Measurements from ENCODE around the gene WBP2.

DNA sequence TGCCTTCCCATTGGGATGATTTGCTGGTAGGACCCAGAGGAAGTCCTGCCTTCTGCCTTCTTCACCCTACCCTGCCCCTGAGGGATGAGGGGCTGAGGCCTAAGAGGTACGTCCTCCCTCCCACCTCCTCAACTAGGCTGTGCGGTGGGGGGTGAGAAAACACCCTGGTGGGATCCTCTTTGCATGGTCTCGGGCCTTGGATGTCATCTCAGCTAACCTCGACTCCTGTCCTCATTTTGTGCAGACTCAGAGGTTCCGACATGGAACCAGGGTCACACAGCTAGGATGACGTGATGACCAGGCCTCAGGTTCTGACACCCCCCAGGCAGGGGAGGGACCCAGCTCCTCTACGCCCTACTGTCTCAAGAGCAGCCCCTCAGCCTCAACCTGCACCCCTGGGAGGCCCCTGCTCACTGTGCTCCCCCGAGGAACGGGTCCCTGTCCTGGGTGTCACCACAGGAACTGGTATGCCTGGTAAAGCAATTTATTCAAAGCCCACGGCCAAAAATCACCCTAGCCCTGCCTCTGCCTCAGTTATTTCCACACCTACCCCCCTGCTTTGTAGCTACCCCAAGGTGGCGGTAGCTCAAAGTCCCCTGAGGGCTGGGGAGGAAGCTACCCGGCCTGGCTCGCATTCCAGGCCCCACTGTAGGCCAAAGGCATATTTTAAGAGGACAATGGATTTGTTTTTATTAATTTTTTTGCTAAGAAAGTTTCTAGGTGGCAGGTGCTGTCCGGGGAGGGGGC lies 28.4 kb downstream of the WBP2 start:
- TF ChIP-seq, protein P1, sequence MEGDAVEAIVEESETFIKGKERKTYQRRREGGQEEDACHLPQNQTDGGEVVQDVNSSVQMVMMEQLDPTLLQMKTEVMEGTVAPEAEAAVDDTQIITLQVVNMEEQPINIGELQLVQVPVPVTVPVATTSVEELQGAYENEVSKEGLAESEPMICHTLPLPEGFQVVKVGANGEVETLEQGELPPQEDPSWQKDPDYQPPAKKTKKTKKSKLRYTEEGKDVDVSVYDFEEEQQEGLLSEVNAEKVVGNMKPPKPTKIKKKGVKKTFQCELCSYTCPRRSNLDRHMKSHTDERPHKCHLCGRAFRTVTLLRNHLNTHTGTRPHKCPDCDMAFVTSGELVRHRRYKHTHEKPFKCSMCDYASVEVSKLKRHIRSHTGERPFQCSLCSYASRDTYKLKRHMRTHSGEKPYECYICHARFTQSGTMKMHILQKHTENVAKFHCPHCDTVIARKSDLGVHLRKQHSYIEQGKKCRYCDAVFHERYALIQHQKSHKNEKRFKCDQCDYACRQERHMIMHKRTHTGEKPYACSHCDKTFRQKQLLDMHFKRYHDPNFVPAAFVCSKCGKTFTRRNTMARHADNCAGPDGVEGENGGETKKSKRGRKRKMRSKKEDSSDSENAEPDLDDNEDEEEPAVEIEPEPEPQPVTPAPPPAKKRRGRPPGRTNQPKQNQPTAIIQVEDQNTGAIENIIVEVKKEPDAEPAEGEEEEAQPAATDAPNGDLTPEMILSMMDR (conservative IDR thresholded peaks at IDR 0.05; ENCODE audit: low read depth, low read length): no peak
- no peak for TF ChIP-seq EZH2 (IDR thresholded peaks at IDR 0.05; ENCODE audit: low read length, unreplicated experiment)
- no peak for TF ChIP-seq EZH2phosphoT487 (IDR thresholded peaks at IDR 0.05; ENCODE audit: borderline replicate concordance, low read length)
